Left hindlimb (tissue), 1 donor: ENCODE data around the gene UGT2A3.

Experiments
- DNase-seq: peaks from one replicate; pipeline ENCODE4 v3.0.0-alpha.2; 2018

Gene UGT2A3

DNA sequence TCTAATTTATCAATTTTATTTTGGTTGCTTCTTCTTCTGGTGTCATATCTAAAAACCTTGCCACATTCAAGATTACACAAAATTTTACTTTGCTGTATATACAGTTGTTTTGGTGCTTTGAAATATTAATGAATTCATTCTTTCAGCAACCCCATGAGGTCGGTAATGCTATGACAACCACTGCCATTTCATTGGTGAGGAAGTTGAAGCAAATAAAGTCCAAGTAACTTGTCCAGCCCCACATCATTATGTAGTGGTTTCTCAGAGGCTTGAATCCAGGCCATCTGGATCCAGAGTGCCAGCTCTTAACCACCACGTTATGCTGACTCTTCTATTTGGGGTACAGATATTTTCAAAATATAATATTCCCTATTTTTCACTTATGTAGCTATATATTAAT is 42.2 kb downstream of the UGT2A3 start:
- DNase-seq = no peak

DNA sequence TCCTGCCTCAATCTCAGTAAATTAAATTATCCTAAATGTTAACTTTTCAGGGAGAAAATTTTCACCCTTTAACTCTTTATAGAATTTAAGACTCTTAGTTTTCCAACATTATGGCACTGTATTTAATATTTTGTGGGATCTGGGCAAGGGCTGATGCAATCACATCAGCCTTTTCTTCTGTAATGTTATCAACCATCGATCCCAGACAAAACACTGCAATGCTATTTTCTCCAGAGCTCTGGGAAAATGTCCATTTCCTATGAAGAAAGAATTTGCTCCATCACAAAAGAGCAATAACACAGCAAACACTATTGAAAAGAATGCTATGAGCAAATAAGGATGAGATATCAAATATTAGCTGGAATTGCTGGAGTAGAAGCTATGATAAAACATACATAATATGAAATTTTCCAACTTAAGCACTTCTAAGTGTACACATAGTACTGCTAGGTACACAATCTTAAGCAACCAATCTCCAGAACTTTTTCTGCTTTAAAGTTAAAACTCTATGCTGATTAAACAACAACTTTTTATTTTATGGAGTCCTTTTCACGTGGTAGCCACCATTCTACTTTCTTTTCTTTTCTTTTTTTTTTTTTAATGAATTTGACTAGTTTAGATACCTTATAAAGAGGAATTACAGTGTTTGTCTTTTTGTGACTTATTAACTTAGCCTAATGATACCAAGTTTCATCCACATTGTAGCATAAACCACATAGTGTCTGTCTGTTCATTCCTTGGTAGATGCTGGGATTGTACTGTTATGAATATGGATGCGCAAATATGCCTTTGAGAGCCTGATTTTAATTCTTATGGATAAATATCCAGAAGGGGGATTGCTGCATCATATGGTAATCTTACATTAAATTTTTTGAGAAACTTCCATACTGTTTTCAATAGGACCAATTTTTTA is 43.6 kb downstream of the UGT2A3 start:
- DNase-seq = no peak

DNA sequence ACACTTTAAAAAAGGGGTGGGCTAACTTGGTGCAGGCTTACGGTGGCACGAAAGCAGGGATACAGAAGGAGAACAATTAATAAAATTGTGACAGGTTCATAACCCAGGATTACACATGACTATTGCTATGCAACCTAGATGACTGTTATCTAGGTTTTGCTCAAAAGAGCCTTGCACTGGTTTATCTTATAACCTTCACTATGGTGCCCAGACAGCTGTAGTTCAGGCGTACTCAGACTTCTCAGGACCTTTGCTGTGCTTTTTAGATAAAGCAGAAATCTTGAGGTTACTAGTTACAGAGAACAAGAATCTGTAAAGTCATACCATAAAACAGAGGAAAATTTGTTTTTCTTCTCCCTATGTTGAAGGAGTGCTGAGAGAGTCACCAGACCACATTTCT is 44.4 kb downstream of the UGT2A3 start:
- no peak for DNase-seq

DNA sequence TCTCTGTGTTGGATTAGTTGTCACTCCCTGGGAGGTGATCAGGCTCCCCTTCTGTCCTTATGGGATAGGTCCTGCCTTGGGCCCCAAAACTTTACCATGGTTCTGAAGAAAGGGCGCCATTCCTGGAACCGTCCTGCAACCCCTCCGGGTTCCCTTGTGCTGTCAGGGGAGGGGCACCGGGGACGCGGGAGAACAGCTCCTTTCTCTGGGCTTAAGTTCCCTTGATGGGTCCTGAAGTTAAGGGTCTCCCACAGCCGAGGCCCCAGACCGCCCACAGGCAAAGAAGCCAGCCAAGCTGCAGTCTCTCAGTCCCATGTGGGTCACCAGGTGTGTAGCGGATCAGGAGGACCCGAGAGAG is 44.8 kb downstream of the UGT2A3 start:
- no peak for DNase-seq

DNA sequence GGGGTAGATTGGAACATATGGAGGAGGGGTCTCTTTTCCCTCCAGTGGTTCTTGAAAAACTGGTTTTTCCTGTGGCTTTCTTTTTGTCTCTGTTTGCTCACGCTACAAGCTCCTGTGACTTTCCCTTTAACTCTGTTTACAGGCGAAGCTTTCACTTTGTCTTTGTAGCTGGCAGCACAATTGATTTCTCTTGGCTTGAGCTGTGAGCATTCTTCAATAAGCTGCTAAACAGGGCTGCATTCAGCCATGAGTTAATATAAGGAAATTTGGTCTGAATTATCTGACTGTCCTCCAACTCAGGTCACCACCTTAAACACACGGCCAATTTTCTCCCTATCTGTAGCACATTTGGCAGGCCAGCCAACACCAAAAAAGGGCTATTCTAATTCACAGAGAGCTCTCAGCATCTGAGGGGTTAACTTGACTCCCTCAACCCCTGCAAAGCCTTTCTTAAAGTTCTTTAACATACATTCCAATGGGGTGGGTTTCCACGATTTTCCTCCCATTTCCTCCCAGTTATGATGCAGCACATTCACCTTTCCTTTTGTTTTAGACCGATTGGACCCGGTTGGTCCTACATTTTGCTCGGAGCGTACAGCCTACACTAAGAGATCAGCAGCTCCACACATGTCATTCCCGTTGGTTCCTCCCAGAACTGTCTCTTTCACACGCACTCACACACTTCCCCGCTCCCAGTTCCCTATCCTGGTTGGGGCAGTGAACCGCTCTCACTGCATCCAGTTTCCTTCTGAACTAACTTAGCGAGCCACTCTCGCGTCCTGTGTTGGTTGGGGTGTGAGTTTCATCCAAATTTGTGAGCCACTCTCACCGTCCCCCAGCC is 45.4 kb downstream of the UGT2A3 start:
- no peak for DNase-seq

DNA sequence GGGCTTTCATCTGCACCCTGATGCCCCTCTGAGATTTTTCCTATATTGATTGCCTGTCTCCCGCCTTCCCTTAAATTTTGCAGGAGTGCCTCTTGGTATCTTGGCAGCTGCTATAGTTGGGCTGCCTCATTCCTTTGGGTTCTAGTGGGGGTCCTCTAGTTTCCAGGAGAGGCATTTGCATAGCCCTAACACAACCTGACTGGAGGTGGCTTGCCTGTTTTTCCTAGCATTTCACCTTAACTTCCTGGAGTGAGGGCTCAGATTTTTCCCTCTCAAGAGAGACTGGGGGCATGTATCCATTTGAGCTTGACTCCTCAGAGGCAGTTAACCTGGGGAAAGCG is 46.0 kb downstream of the UGT2A3 start:
- DNase-seq = no peak

DNA sequence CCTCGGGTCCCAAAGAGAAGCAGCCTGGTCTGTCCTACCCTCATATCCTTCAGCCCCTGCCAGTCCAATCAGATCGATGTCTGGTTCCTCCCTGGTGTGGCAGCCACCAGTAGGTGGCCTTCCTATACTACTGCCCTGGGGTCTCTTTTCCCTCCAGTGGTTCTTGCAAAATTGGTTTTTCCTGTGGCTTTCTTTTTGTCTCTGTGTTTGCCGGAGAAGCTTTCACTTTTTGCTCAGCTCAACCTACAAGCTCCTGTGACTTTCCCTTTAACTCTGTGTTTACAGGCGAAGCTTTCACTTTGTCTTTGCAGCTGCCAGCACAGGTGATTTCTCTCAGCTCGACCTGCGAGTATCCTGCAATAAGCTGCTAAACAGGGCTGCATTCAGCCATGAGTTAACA is 46.8 kb downstream of the UGT2A3 start:
- DNase-seq = no peak

DNA sequence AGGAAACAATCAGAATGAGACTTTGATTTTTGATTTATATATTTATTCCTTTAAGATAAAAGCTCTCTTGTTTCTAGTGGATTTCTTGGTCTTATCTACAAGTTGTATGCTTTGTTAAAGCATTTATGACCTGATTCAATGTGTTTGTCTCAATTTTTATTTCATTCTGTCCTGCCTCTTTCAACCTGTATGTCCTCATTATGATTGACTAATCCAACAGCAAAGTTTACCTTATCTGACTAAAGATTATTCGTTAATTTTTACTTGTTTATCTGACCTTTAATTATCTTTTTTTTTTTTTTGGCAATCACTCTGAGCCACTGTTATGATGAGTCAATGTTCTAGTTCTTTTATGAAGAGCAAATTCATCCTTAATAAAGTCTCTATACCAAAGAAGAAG is 54.9 kb downstream of the UGT2A3 start:
- DNase-seq = no peak

DNA sequence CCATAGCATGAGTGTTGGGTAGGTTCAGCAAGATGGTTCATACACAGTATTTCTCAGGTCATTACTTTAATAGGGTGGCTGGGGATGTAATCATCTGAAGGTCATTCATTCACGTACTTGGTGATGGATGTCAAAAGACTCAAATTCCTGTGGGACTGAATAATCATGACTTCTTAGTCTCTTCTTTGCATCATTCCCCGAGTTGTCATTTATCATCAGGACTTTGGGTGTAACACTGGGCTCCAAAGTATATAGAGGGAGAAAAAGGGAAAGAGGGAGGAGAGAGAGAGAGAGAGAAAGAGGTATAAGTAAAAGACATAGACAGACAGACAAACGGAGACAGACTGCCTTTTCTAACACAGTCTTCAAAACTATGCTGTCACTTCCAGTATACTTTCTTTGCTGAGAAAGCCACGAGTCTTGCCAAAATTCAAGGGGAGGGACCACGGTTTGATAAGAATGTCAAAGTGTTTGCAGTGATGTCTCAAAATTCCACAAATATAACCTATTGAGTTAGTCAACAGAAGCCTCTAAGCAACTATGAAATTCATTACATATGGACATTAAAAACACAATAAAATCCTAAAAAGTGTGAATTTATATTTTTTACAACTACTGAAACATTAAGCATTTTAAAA is 55.9 kb downstream of the UGT2A3 start:
- no peak for DNase-seq

DNA sequence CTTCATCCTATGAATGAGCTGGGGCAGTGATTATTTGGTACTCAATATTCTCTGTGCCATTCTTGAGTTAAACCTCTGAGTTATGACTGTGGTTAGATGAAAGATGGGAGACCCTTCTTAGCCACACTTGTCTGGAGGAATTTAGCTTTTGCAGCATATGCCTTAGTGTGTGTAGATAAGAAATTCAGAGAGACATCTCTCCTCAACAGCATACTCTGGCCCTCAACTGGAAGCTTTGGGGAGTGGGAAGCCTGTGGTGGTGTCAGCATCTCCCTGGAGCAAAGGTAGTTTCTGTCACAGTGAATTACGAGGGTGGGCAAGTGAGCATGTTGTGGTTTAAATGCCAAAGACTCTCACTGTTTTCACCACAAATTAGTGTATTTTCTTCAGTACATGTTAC is 58.7 kb downstream of the UGT2A3 start:
- no peak for DNase-seq

DNA sequence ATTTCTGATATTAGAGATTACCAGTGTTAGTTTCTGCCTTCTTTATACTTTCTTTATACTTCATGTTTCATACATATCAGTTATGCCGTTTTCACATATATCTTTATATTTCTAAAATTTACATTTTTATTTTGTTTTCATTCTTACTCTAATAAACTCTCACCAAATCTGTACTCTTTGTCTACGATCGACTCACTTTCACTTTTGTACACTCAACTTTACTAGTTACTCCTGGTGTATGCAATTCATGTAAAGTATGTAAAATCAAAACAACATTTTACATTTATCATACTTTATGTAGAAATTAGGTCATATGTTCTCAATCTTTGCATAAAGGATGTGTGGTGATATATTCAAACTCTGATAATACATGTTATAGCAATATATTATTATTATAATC is 59.9 kb downstream of the UGT2A3 start:
- DNase-seq = no peak

DNA sequence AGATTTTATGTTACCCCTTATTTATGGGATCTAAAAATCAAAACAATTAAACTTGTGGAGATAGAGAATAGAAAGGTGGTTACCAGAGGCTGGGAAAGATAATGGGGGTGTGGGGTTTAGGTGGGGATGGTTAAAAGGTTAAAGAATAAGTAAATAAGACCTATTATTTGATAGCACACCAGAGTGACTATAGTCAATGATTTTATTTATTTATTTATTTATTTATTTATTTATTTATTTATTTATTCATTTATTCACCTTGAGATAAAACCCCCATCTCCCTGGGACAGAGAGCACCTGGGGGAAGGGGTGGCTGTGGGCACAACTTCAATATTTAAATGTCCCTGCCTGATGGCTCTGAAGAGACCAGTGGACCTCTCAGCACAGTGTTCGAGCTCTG is 66.1 kb downstream of the UGT2A3 start:
- DNase-seq = no peak

DNA sequence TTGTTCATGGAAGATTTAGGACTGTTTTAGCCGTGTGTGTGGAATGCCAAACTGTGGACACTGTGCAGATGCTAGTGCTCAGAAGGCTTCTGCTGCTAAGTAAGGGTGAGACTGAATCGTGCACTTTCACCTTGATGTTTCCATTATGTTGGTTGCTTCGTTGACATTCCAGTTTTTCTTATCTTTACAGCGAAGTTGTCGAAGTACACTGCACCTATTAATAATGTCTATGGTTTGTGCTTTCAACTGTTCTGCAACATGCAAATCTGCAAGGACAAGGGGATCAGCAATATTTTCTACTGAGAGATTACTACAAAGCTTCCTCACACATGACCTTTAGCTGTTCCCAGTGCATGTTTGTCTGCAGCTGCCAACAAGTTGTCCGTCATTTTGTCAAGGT is 67.7 kb downstream of the UGT2A3 start:
- no peak for DNase-seq
